ENCODE measurements around the gene S100A9.

Gene S100A9

DNA sequence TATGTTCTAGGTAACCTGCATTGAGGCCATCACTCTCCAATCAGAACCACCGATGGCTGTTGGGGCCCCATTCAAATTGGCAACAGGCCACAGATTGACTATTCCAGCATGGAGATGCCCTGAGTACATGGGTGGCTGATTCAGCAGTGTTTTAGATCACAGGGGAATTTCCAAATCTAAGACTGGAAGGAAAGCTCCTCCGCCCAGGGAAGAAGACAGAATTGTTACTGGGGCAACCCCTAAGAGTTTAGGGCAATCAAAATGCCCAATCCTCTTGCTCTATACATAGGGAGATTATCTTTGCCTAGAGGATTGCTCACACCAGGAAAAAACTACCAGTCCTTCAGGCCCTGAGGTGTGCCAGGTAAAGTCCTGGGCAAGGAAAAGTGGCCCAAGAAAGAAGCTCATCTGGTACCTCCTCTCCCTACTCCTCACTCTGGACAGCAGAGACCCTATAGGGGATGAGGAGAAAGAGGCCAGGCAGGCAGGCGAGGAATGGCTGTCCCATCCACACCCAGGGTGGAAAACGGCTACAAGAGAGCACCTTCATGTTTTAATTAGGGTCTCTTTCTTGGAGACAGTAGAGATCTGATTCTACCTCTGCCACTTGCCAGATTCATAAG is 27.4 kb downstream of the S100A9 start:
- no peak for FAIRE-seq

DNA sequence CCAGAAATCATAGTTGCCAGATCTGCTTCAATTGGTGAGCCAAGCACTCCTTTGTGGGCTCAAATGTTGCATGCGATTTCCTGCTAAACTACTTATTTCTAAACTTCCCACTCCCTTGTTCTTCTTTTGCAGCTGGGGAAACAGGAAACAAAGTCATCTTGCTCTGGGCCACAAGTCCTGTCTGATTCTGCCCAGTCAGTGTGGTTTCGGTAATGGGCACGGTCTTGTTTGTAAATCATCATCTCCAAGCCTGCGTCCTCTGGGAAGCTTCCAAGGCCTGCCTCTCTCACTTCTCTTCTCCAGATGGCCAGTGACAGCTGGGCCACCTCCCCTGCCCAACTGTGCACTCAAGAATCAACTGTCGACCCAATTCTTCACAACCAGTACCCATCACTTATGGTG is 28.8 kb downstream of the S100A9 start:
- DNase-seq (ENCODE audit: extremely low spot score, insufficient read length, low read depth): no peak
- no peak for FAIRE-seq

More for the DNA sequence above, 27.4 kb downstream of the S100A9 start:
- DNase-seq (ENCODE audit: extremely low spot score, insufficient read length, low read depth): no peak

GRCh38 chr1:153387001-153387400 is 29.3 kb downstream of the S100A9 start:
- DNase-seq (ENCODE audit: extremely low spot score, insufficient read length, low read depth): no peak
- no peak for FAIRE-seq

GRCh38 chr1:153387785-153388184 is 30.1 kb downstream of the S100A9 start:
- DNase-seq (ENCODE audit: extremely low spot score, insufficient read length, low read depth) (no peak), FAIRE-seq (no peak)

GRCh38 chr1:153389401-153389800 is 31.7 kb downstream of the S100A9 start:
- DNase-seq (ENCODE audit: extremely low spot score, insufficient read length, low read depth) (no peak), FAIRE-seq (no peak)

DNA sequence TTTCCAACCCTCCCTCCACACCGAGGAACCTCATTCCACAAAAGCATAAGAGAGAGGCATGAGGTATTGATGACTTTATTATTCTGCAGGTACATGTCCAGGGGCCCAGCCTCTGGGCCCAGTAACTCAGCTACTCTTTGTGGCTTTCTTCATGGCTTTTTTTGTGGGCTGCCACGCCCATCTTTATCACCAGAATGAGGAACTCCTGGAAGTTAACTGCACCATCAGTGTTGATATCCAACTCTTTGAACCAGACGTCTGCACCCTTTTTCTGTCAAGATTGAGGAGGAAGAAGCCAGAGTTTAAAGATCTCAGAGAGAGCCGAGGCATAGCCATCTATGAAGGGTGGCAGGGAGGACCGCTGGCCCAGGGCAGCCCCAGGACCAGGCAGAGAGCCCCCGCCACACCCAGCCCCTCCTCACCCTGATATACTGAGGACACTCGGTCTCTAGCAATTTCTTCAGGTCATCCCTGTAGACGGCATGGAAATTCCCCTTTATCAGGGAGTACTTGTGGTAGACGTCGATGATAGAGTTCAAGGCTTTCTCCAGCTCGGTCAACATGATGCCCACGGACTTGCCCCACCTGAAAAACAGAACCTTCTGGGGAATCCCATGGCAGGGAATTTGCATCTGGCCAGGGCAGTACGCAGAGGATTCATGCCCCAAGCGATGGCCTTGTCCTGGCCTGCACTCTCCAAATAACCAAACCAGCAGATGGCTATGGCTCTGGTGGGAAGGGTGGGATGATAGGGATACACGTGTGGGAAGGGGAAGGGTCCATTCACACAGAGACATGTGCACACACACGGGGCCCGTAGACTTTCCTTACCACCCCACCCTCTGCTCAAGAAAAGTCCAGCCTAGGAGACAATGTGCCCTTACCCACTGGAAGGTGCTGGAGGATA is 32.6 kb downstream of the S100A9 start:
- DNase-seq (ENCODE audit: extremely low spot score, insufficient read length, low read depth): no peak
- no peak for FAIRE-seq

GRCh38 chr1:153390938-153391710 is 33.5 kb downstream of the S100A9 start, which contains the start of gene S100A8:
TSS of gene S100A8 (minus strand) at chr1:153391073. CDS start at chr1:153390535, 538 bp downstream.
- DNase-seq (ENCODE audit: extremely low spot score, insufficient read length, low read depth): no peak
- FAIRE-seq: no peak

GRCh38 chr1:153392258-153392657 is 34.6 kb downstream of the S100A9 start:
- no peak for FAIRE-seq

DNA sequence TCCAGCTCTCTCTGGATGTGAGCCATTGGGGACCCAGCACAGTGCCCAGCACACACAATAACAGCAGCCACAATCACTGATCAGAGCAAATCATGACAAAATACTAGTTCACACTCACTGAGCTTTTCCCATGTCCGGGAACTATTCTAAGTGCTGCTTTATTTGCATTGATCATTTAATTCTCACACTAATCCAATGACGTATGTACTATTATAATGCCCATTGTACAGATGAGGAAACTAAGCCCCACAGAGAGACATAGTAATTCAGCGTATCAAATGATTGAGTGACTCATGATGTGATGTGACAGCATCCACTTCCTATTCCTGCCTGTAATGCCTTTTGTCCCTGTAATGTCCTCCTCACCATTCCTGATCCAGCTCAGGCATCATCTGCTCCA is 35.2 kb downstream of the S100A9 start:
- FAIRE-seq: no peak
- DNase-seq (ENCODE audit: extremely low spot score, insufficient read length, low read depth): no peak

More at GRCh38 chr1:153392258-153392657, 34.6 kb downstream of the S100A9 start:
- no peak for DNase-seq (ENCODE audit: extremely low spot score, insufficient read length, low read depth)

DNA sequence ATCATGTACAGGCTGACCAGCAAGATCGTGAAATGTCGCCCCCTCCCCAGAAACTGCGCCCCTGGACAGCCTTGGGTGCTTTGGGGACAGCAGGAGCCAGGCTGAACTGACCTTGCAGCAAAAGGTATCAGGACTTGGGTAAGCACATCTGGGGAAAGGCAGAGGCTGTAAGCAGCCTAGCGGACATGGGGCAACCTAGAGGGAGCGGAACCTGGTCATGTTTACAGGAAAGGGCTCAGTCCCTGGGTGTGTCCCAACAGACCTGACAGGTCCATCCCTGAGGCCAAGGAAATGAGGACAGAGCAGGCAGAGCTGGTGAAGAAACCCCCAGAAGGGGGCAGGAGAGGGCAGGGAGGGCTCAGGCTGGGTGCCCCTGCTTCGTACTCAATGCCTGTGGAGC is 36.3 kb downstream of the S100A9 start:
- no peak for FAIRE-seq
- no peak for DNase-seq (ENCODE audit: extremely low spot score, insufficient read length, low read depth)

GRCh38 chr1:153394391-153394790 is 36.7 kb downstream of the S100A9 start:
- FAIRE-seq: no peak
- no peak for DNase-seq (ENCODE audit: extremely low spot score, insufficient read length, low read depth)

- DNase-seq (ENCODE audit: extremely low spot score, insufficient read length, low read depth) (no peak), FAIRE-seq (no peak)
These were observed 37.6 kb downstream of the S100A9 start for GRCh38 chr1:153395136-153395685.

DNA sequence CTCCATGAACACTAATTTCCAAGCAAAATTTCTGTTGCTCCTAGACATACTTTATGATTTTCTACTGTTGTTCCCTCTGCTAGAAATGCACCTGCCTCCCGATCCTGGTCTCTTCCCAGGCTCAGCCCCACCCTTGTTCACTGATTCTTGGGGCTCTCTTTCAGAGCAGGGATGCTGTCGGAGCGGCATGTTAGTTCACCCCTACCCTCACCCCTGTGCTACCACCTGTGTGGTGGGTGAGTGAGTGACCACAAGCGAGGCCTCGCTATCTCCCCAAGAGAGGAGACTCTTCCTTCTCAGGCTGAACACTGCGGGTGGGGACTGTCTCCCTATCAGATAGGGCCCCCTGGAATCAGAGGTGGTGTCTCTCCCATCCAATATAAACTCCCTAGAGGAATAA is 38.1 kb downstream of the S100A9 start:
- FAIRE-seq: no peak
- DNase-seq (ENCODE audit: extremely low spot score, insufficient read length, low read depth): no peak

DNA sequence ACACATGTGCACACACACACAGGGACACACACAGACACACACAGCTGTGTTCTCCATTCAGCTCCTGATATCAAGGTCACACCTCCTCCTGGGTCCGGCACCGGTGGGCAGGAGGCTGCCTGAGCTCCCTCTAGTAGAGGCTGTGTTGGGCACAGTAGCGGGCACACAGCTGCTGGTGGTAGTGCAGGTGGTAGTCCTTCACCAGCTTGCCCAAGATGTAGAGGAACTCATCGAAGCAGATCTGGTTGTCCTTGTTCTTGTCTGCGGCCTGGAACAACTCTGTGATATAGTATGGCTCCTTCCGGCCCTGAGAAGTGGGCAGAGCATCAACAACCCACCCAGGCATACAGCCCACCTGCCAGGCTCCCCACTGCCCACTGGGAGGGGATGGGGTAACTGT is 38.8 kb downstream of the S100A9 start:
- FAIRE-seq (no peak), DNase-seq (ENCODE audit: extremely low spot score, insufficient read length, low read depth) (no peak)

- FAIRE-seq: no peak
- no peak for DNase-seq (ENCODE audit: extremely low spot score, insufficient read length, low read depth)
These were observed 39.6 kb downstream of the S100A9 start for GRCh38 chr1:153397051-153397923.

DNA sequence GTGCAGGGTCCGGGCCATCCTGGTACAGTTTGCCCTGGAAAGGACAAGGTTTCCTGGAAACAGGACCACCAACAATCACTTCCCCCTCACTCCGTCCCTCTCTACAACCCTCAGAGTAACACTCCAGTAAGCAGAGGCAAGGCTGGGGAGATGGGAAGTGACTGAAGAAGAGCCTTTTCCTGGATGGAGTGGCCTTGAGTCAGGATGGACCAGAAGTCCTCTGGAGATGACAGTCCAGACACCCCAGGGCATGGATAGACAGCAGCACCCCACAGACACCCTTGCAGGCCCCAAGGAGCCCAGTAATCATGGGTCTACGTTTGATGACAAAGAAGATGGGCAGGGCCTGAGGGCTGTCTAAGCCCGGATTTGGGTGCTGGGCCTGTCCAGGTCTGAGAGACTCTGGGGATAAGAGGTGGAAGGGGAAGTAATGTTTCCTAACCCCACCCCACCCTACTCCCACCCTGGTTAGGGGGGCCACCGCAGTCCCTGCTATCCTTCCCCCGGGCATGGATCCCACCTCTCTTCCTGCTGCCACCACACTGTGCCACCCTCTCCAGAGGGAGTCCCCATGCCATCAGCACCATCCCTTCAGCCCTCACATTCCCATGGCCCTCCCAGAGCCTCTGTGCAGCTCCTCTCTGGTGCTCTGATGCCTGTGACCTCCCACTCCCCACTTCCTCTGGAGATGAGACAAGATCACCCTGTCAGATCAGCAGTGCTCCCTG is 40.4 kb downstream of the S100A9 start:
- FAIRE-seq: no peak
- DNase-seq (ENCODE audit: extremely low spot score, insufficient read length, low read depth): no peak

DNA sequence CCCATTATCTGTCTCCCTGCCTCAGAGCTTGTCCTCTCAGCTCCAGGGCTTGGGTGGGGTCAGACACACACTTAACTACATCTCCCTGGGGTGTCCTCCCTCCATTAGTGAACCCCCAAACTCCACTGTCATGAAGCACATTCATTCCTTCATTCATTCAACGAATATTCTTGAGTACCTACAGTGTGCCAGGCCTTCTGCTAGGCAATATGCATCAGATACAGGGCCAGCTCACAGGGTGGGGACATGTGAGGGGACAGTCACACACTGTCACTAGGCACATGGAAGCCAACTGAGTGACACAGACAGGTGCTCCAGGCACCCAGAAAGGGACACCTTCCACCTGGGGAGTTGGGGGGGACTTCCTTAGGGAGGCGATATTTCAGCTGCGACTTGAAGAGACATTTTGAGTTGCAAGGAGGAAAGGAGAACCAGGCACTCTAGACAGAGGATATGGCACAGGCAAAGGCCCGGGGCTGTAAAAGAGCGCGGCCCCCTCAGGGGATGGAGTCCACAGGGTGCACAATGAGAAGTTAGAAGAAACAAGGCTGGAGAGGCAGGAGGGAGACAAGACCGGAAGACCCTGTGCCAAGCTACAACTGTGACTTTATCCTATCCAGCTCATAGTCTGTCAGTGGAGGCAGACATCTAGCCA is 41.9 kb downstream of the S100A9 start:
- FAIRE-seq: no peak
- no peak for DNase-seq (ENCODE audit: extremely low spot score, insufficient read length, low read depth)

GRCh38 chr1:153400244-153400643 is 42.6 kb downstream of the S100A9 start:
- DNase-seq (ENCODE audit: extremely low spot score, insufficient read length, low read depth): no peak
- FAIRE-seq: no peak
